Bronchial epithelial cell (primary cell): ENCODE data around the gene MRFAP1. TPM values are rescaled to one million over a fixed set of nuclear protein-coding genes. Genes with fewer than 3 reads are reported as not detected.

Experiments
- DNase-seq: peaks from one replicate; pipeline ENCODE4 v3.0.0-alpha.2; 2010; ENCODE audit warnings: low read depth
- FAIRE-seq: peaks from 2 replicates; lab custom pipeline; 2011; peaks lifted over from hg19 to GRCh38; lab: Jason Lieb, UNC
- H3K27me3 ChIP-seq: 2 replicates; pipeline ENCODE4 v1.5.1; 2011; ENCODE audit warnings: low read length; ENCODE audit not compliant: control insufficient read depth, insufficient read depth
- H3K36me3 ChIP-seq: 2 replicates; pipeline ENCODE4 v1.5.1; 2011; ENCODE audit warnings: low read length; ENCODE audit not compliant: control insufficient read depth, insufficient read depth
- H3K4me3 ChIP-seq: 2 replicates; pipeline ENCODE4 v1.5.1; 2011; ENCODE audit warnings: mild to moderate bottlenecking, low read depth, low read length, control low read depth
- total RNA-seq: library from RNA; depleted of rRNA; stranded (reverse); fragments of >200 nt; gene quantifications from 2 replicates; pipeline ENCODE4 v1.2.1, GENCODE V29; 2014
- TF ChIP-seq, protein P1 (sequence below): IDR thresholded peaks from 2 replicates; pipeline ENCODE4 v1.5.1; 2011; ENCODE audit warnings: mild to moderate bottlenecking, moderate library complexity, low read length, control low read depth, inconsistent platforms; ENCODE audit not compliant: insufficient read depth, severe bottlenecking

Gene MRFAP1
- total RNA-seq, 1 donor from 2014 or later = 69.5 TPM

DNA sequence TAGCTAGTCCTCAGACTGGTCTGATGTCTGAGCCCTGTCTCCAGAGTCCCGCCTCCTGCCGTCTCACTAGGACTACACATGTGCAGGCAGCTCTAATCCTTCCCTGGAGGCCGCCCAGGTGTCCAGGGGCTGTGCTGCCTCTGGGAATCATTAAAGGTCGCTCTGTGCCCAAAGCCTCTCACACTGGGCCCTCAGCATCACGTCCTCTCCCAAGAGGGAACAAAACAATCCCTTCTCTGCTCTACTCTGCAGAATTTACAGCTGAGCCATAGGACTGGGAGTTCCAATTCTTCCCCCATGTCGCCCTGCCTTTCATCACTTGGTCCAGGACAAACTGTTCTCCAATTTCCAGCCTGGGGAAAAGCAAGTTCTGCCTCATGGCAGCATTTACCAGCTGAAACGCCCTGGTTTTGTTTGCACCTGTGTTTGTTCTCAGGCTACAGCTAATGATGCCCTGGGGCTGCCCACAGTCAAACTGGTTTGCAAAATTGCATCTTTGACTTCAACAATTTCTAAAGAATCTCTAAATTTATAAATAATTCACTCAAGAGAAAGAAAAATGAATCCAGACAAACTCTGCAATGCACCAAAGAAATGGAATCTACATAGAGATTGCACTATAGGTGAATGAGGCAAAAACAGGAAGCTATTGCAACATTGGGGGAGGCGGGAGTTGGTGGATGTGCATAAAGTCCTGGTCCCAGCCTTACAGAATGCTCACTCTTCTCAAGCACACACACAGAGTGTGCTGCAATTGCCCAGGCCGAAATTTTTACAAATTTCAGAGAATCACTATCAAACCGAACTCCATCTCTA is 7.2 kb upstream of the MRFAP1 start:
- FAIRE-seq (no peak), DNase-seq (peak; percentile 36)
- TF ChIP-seq, protein P1, sequence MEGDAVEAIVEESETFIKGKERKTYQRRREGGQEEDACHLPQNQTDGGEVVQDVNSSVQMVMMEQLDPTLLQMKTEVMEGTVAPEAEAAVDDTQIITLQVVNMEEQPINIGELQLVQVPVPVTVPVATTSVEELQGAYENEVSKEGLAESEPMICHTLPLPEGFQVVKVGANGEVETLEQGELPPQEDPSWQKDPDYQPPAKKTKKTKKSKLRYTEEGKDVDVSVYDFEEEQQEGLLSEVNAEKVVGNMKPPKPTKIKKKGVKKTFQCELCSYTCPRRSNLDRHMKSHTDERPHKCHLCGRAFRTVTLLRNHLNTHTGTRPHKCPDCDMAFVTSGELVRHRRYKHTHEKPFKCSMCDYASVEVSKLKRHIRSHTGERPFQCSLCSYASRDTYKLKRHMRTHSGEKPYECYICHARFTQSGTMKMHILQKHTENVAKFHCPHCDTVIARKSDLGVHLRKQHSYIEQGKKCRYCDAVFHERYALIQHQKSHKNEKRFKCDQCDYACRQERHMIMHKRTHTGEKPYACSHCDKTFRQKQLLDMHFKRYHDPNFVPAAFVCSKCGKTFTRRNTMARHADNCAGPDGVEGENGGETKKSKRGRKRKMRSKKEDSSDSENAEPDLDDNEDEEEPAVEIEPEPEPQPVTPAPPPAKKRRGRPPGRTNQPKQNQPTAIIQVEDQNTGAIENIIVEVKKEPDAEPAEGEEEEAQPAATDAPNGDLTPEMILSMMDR = no peak
- no peaks in the 10 kb centered on the region for H3K27me3 ChIP-seq
- H3K36me3 ChIP-seq = no peaks in the 10 kb centered on the region
- no peak overlapping the region for H3K4me3 ChIP-seq

GRCh38 chr4:6634746-6635145 is 5.7 kb upstream of the MRFAP1 start:
- no peaks in the 10 kb centered on the region for H3K36me3 ChIP-seq
- FAIRE-seq (no peak), DNase-seq (no peak)
- TF ChIP-seq, protein P1 = no peak
- H3K4me3 ChIP-seq = no peak overlapping the region
- no peaks in the 10 kb centered on the region for H3K27me3 ChIP-seq

DNA sequence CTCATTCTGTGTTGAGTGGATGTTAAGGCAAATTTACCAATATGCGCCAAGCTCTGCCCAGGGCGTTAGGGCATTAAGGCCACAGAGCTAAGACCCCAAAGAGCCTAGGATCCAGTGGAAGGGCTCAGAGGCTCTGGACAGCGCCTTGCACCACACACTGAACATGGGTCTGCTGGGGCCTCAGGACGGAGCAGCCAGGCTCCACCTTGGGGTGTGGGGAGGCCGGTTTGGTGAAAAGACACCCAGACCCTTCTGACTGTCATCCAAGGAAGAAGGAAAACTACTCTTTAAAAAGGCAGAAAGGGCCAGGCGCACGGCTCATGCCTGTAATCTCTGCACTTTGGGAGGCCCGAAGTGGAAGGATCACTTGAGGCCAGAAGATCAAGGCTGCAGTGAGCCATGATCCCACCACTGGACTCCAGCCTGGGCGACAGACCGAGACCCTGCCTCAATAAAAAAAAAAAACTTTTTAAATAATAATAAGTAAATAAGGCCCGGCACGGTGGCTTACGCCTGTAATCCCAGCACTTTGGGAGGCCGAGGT is 1.3 kb upstream of the MRFAP1 start:
- DNase-seq = no peak
- FAIRE-seq = no peak
- no peak overlapping the region for H3K4me3 ChIP-seq
- TF ChIP-seq, protein P1 = no peak
- H3K36me3 ChIP-seq = peaks cover 7% of the 10 kb centered on the region
- H3K27me3 ChIP-seq = no peaks in the 10 kb centered on the region

DNA sequence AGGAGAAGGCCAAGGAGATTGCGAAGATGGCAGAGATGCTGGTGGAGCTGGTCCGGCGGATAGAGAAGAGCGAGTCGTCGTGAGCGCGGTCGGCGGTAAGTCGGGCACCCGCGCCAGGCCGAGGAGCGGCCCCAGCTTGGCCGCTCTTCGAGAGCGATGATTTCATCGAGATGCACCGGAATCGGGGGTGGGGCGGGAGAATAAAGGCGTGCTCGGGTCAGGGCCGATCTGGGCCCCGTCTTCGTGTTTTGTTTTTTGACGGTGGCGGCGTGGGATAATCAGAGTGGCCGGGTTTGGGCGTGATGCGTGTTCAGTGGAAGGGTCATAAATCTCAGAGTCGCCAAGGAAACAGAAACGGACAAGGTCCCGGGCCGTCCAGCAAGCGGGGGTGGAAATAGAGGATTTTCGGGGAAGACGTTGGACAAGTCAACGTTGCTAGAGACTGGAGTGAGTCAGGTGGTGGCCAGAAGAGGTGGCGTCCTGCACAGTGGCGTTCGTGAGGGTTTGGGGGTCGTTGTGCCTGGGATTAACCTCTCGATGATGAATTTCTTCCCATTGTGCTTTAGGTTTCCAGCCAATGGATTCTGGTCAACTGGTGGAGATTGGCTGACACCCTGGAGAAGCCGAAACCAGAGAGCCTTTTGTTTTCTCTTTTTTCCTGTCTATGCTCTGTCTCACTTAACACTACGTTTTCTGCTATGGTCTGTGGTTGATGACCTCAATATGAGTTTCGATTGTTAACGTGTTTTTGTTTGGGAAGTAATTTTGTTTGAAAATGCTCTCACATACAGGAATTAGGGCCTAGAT is 882 bp downstream of the MRFAP1 start:
- DNase-seq = peak; percentile 48

GRCh38 chr4:6641971-6642320 is 1.5 kb downstream of the MRFAP1 start:
- peaks cover 7% of the 10 kb centered on the region for H3K36me3 ChIP-seq
- DNase-seq (no peak), FAIRE-seq (no peak)
- TF ChIP-seq, protein P1 = no peak
- peak overlapping the region; percentile 90 for H3K4me3 ChIP-seq
- H3K27me3 ChIP-seq = no peaks in the 10 kb centered on the region

More for the DNA sequence above, 882 bp downstream of the MRFAP1 start:
- TF ChIP-seq, protein P1 = no peak
- Histone ChIP-seq H3K36me3 (peaks cover 7% of the 10 kb centered on the region), H3K27me3 (no peaks in the 10 kb centered on the region), H3K4me3 (peak overlapping the region; percentile 90)
- no peak for FAIRE-seq
